Measurements from ENCODE around the gene VRTN.
A peak's percentile ranks its signal among the peaks of the same experiment; 100 is the strongest.
"Not testable (repeated sequence)": the region's sequence is repeated elsewhere in the genome, so short reads cannot be mapped to it uniquely, and the experiment has no call there.

The VRTN gene, protein sequence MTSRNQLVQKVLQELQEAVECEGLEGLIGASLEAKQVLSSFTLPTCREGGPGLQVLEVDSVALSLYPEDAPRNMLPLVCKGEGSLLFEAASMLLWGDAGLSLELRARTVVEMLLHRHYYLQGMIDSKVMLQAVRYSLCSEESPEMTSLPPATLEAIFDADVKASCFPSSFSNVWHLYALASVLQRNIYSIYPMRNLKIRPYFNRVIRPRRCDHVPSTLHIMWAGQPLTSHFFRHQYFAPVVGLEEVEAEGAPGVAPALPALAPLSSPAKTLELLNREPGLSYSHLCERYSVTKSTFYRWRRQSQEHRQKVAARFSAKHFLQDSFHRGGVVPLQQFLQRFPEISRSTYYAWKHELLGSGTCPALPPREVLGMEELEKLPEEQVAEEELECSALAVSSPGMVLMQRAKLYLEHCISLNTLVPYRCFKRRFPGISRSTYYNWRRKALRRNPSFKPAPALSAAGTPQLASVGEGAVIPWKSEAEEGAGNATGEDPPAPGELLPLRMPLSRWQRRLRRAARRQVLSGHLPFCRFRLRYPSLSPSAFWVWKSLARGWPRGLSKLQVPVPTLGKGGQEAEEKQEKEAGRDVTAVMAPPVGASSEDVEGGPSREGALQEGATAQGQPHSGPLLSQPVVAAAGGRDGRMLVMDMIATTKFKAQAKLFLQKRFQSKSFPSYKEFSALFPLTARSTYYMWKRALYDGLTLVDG

DNA sequence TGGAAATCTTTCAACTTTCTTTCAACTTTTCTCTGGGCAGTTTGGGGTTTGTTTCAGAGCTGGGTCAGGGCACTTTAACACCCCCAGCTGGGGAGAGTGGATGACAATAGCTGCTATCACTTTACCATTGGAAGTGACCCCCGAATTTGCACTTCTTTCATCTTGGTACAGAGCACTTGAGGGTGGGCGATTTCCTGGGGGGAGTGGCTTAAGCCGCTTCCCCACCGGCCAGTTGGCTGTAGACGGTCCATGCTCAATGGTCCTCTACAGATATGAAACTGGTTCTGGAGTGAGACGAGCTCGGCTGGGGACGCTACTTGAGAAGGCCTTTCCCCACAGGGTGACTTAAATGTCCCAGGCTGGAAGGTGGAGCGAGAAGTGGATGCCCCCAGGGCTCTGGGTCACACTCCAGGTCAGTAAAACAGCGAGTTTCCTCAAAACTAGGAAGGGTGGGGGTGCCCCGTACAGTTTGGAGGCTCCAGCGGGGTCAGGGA, at the start of gene VRTN:
Gene VRTN (plus strand): TSS at position 231 of the 494 bp plus-strand sequence. CDS start 8,313 bp downstream, outside the sequence.
- DNase-seq = no peak

- DNase-seq = no peak
Observed at GRCh38 chr14:74299061-74299545, 49.2 kb upstream of the VRTN start.

GRCh38 chr14:74301594-74302151, 46.6 kb upstream of the VRTN start:
- no peak for DNase-seq

DNA sequence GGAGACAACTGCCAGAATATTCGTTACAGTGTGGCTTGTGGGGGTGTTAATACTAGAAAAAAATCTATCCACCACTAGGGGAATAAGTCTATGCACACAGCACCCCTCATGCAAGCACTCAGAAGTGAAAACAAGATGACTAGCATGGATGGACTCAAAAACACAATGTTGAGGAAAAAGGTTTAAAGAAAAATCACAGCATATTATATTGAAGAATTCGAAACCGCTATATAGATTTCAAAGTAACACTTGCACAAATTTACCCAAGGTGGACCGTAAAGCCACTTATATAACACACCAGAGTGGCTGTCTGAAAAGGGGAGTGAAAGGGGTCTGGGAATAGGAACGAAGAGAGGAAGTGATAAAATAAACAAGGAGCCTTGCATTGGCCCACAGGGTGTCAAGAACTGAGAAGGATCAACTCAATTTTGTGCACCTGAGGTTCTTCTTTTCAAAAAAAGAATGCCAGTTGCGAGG, 46.1 kb upstream of the VRTN start:
- DNase-seq = peak; percentile 42

GRCh38 chr14:74302634-74303569, 45.4 kb upstream of the VRTN start, which contains the start of gene ABCD4:
Gene ABCD4 (minus strand): TSS chr14:74302934. CDS start chr14:74302912, 22 bp downstream.
- DNase-seq = peak; percentile 95

DNA sequence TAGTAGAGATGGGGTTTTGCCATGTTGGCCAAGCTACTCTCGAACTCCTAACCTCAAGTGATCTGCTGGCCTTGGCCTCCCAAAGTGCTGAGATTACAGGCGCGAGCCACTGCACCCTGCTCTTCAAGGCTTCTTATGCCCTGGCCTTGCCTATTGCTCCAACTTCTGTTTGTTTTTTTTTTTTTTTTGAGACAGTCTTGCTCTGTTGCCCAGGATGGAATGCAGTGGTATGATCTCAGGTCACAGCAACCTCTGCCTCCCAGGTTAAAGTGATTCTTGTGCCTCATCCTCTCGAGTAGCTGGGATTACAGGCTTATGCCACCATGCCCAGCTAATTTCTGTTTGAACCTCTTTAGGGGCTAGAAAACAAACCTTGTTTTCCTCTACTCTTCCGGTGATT, 39.6 kb upstream of the VRTN start:
- DNase-seq = peak; percentile 54

GRCh38 chr14:74309125-74310022, 38.9 kb upstream of the VRTN start:
- peak; percentile 86 for DNase-seq

DNA sequence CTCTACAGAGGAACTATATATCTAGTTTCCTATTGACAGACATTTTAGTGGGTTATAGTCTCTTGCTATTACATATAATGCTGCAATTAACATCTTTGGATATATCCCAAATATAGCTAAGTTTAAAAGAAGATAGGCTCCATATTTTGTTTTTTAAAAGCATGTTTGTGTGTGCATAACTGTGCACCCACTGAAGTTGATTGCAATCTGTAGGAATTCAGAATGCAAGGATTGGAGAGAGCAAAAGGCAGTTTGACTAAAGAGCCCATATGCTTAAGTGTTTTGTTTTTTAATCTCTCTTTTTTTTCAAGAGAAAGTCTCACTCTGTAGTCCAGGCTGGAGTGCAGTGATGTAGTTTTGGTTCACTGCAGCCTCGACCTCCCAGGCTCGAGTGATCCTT, 36.1 kb upstream of the VRTN start:
- no peak for DNase-seq

- DNase-seq = no peak
Observed at GRCh38 chr14:74313601-74314000, 34.7 kb upstream of the VRTN start.

- DNase-seq = no peak
Observed at GRCh38 chr14:74314576-74314975, 33.7 kb upstream of the VRTN start.

GRCh38 chr14:74324931-74325361, 23.3 kb upstream of the VRTN start:
- DNase-seq = peak; percentile 50

DNA sequence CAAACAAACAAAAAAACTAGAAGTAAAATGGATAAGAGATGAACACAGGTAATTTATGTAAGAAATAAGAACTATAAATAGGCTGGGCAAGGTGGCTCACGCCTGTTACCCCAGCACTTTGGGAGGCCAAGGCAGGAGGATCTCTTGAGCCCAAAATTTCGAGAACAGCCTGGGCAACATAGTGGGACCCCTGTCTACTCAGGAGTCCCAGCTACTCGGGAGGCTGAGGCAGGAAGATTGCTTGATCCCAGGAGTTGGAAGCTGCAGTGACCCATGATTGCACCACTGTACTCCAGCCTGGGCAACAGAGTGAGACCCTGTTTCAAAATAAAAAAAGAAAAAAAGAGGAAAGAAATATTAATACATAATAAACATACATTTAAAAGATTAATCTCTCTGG, 22.8 kb upstream of the VRTN start:
- no peak for DNase-seq

DNA sequence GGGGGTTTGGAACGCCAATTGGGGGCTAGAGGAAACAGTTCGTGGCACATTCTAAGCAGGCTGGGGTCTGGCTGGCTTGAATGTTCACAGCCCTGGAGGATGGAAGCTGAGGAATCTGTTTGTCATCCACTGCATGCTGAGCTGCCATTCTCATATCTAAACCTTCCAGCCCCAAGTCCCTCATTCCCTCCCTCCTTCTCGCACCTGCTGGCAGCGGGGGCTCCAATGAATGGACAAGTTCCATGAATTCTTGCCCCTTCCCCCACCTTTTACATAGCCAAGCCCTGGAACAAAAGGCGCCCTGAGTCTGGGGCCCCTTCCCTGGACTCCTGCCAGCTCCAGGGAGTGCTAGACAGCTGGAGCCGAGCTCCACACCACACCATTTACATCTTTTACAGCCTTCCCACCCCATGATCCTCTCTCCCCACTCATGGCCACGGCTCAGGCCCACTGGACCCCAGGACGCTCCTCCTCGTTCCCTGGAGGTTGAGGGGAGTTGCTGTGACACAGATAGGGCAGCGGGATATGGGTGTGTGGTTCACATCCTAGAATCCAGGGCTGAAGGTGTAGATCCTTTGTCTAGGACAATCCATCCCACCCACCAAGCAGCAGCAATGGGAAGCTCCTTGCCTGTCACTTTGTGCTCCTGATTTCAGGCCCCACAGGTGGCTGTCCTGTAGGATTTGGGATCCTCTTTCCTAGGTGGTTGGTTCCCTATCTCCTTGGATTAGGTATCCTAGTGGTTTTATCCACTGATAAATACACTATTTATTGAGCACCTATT, 21.7 kb upstream of the VRTN start:
- DNase-seq = no peak

DNA sequence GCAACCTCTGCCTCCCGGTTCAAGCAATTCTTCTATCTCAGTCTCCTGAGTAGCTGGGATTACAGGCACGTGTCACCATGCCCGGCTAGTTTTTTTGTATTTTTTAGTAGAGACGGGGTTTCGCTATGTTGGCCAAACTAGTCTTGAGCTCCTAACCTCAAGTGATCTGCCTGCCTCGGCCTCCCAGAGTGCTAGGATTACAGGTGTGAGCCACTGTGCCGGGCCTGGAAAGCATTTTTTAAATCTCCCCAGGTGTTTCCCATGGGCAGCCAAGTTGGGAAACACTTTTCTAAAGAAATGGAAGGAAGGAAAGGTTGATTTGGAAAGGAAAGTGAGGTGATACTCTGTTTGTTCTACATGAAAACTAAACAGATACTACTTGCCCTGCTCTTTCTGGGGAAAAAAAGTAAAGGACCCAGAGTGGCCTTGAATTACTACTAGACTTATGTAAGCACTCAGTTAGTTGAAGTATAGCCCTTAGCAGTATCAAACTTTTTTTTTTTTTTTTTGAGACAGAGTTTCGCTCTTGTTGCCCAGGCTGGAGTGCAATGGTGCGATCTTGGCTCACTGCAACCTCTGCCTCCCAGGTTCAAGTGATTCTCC, 18.2 kb upstream of the VRTN start:
- not testable (repeated sequence) for DNase-seq

- no peak for DNase-seq
Observed at GRCh38 chr14:74333909-74334308, 14.4 kb upstream of the VRTN start.

GRCh38 chr14:74346341-74346740, 1.9 kb upstream of the VRTN start:
- peak; percentile 7 for DNase-seq

- DNase-seq = no peak
Observed at GRCh38 chr14:74347097-74347794, 1.0 kb upstream of the VRTN start.

GRCh38 chr14:74347795-74348100, 523 bp upstream of the VRTN start:
- no peak for DNase-seq

GRCh38 chr14:74348735-74349463, 628 bp downstream of the VRTN start:
- no peak for DNase-seq
